ENCODE results near the gene SNTB2. TPM values are rescaled to one million over a fixed set of nuclear protein-coding genes. Genes with fewer than 3 reads are reported as not detected.

SNTB2 gene
- total RNA-seq, 2 donors from 2014 or later: 10.7 to 26.1 TPM

DNA sequence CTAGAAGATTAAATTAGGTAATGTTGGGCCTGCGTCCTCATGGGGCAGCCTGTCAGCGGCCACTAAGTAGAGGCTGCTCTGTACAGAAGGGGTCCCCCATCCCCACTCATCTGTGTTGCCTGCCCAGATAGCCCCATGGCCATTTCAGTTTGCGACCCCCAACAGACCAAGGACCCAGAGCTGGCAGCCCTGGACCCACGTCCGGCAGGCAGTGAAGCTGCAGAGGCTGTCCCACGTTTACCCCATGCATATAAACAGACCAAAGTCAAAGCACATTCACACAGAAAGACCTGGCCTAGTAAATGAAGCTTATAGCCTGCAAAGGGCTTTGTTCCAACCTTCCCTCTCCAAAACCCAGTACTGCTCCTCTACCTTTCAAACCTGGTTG, 138.8 kb downstream of the SNTB2 start:
- H3K36me3 Mint-ChIP-seq: peaks cover 12% of the 10 kb centered on the region
- peak overlapping the region; percentile 18 for H3K4me3 Mint-ChIP-seq
- no peak for ATAC-seq
- H3K27me3 Mint-ChIP-seq: no peaks in the 10 kb centered on the region
- peaks cover 25 to 31% of the 10 kb centered on the region in 2 donors for H3K4me1 Mint-ChIP-seq (ENCODE audit: low read depth in 2 of 2)
- H3K9me3 Mint-ChIP-seq: no peaks in the 10 kb centered on the region
- H3K27ac Mint-ChIP-seq: no peak overlapping the region
- DNase-seq (ENCODE audit: low spot score): no peak

DNA sequence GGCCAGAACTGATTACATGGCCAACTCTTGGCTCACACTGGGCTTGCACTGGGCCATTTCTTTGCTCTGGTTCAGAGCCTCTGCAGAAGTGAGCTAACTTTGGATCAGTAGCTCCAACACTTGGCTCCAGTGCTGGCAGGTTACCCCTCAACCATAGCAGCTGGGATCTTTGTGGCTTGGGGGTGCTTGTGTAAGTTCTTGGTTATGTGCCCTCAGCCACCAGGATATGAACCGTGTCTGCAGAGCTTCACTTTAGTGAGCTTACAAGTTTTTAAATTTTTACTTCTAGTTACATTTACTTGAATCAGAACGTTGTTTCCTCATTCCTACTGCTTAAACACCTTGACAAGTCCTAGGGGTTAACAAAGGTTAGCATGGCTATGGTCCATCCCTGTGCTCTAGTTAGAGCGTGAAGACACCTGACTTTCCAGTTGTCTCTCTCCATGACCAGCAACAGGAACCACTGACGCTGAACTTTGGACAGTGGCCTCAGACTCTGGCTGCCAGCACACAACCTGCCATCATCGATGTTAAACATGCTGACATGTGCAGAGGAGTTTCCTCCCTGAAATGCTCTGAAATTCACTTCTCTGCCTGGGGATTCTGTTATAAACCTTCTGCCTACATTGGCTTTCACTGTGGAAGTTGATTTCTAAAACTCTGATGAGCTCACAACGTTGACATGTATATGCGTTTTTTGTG, 139.4 kb downstream of the SNTB2 start:
- Mint-ChIP-seq H3K27ac (no peak overlapping the region), H3K4me1 (ENCODE audit: low read depth in 2 of 2) (peaks cover 25 to 30% of the 10 kb centered on the region in 2 donors), H3K4me3 (peak overlapping the region; percentile 18), H3K9me3 (no peaks in the 10 kb centered on the region), H3K36me3 (peaks cover 12% of the 10 kb centered on the region), H3K27me3 (no peaks in the 10 kb centered on the region)
- ATAC-seq: no peak
- no peak for DNase-seq (ENCODE audit: low spot score)

DNA sequence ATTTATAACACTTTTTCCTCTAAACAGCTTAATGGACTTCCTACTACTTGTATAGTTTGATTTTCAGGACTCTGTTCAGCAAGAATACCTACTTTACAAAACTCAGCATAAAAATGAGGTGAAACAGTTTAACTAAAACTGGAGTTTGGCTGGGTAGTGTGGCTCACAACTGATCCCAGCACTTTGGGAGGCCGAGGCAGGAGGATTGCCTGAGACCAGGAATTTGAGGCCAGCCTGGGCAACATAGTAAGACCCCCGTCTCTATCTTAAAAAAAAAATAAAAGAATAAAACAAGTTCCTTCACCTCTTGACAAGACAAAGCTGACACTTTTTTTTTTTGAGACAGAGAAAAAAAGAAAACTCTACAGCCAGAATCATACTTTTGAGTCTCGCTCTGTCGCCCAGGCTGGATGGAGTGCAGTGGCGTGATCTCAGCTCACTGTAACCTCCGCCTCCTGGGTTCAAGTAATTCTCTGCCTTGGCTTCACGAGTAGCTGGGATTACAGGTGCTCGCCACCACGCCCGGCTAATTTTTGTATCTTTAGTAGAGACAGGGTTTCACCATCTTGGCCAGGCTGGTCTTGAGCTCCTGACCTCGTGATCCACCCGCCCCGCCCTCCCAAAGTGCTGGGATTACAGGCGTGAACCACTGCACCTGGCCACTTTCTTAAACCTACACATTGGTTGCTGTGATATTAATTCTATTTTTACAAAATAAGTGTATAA, 140.8 kb downstream of the SNTB2 start:
- Mint-ChIP-seq H3K36me3 (peaks cover 5% of the 10 kb centered on the region), H3K27me3 (no peaks in the 10 kb centered on the region), H3K9me3 (no peaks in the 10 kb centered on the region), H3K4me3 (peak overlapping the region; percentile 79), H3K27ac (no peak overlapping the region), H3K4me1 (ENCODE audit: low read depth in 2 of 2) (peaks cover 23 to 25% of the 10 kb centered on the region in 2 donors)
- ATAC-seq (no peak), DNase-seq (ENCODE audit: low spot score) (no peak)

DNA sequence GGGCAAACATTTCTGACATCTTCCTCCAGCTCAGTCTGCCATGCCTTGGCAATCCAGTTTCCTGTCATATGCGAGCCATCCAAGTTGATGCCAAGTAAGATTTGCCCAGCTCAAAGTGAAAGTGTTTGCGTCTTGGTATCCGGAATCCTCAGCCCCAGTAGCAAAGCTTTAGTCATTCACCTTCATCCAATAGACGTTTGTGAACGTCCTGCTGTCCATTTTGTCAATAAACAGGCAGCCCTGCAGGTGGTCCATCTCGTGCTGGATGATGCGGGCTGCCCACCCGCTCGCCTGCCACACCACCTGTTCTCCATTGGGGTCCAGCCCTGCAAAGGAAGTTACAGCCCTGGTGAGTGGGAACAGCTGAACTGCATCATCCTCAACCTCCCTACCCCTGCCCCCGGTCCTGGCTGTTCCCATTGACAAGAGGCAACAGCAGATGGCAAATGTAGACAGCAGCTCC, 141.9 kb downstream of the SNTB2 start:
- ATAC-seq: no peak
- Mint-ChIP-seq H3K4me3 (peak overlapping the region; percentile 79), H3K9me3 (no peaks in the 10 kb centered on the region), H3K36me3 (peaks cover 5% of the 10 kb centered on the region), H3K27me3 (no peaks in the 10 kb centered on the region), H3K4me1 (ENCODE audit: low read depth in 2 of 2) (peaks cover 25% of the 10 kb centered on the region in 2 donors), H3K27ac (peak overlapping the region; percentile 45 to 60)
- no peak for DNase-seq (ENCODE audit: low spot score)

DNA sequence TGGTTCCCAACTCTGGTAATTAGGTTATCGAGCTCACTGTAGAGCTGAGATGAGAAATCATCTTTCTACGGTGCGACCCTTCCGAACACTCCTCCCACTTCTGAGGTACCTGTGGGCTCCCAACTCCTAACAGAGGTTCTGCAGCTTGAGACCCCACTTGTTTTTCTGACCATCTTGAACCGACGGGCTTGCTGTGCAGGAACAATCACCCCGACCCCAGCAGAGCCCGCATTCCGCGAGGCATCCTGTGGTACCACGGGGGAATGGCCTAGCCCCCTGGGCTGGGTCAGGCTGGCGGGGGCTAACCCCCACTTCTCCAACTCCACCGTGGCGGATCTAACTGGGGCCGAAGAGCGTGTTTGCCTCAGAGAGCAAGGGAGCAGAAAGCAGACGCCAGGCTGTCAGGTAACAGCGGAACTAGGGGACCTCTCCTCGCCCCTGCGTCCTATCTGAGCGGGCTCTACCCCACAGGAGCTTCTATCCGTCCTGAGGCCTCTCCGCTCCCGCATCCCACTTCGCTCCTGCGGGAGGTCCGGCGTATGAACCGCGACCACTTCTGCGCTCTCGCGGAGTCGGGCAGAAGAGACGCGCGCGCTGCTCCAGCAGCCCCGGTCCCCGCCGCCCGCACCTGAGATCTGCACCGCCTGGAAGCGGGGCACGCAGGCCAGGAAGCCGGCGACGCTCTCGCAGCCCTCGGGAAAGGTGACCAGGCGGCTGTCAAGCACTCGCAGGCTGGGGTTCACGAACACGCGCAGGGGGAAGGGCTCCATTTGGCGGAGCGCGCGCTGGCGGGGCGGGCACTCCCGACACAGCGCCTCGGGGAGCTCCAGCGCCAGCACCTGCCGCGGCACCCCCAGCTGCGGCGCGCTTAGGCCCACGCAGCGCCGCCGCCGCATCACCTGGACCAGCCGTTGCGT, 142.7 kb downstream of the SNTB2 start:
- Mint-ChIP-seq H3K4me3 (peak overlapping the region; percentile 79), H3K36me3 (peaks cover 5% of the 10 kb centered on the region), H3K27me3 (no peaks in the 10 kb centered on the region), H3K9me3 (no peaks in the 10 kb centered on the region), H3K27ac (peak overlapping the region in 1 of 2 donors; percentile 60), H3K4me1 (ENCODE audit: low read depth in 2 of 2) (peaks cover 25% of the 10 kb centered on the region in 2 donors)
- DNase-seq (ENCODE audit: low spot score): peak; percentile 63
- peak; percentile 47 to 58 for ATAC-seq

DNA sequence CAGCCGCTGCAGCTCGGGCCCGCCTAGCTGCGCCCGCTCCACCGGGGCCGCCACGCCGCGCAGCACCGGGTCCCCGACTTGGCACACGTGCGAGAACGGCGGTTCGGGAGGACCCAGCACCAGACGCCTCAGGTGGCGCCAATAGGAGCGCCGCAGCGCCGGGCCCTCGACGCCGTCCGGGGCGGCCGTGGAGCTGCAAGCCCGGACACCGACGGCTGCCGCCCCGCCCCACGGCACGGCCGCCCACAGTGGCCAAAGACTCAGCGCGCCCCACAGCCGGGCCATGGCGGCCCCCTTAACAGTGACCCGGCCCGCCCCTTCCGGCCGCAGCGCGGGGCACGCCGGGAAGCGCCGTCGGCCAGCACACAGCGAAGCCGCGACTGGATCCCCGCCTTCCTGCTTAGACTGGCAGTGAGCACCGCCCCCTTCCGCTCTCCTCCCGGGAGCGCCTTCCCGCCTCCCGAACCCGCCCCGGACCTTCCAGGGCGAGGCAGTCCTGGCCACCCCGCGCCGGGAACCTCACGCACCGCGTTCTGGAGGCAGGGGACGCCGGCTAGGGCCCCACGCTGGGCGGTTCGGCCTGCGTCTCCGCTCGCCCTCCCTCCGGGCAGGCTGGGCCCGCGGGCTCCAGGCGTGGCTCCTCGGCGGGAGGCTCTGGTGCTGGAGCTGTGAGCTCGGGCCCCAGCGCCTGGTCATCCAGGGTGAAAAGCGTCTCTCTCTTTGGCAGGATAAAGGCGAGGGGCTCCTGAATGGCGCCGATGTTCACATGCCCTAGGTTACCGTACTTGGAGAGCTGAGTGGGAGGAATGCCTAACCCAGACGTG, 143.5 kb downstream of the SNTB2 start, which contains the start of gene PDF:
TSS of gene PDF (minus strand) at position 303 of the 824 bp plus-strand sequence. CDS start at position 285, 18 bp downstream.
- H3K36me3 Mint-ChIP-seq: peaks cover 10% of the 10 kb centered on the region

DNA sequence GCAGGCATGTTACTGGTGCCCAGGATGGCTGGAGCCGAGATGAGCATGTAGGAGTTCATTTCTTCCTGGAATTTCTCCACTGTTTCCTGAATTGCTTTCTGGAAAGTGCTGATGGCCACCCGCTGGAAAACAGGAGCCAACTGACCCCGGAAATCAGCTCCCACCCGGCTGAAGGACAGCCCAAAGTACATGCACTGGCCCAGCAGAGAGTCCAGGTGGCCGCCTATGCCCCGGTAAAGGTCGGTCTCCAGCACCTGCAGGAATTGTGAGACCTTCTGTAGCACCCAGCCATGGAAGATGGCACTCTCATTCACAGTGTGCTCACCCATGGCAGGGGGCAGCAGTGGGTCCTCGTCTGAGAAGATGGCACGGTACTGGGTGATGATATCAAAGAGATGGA, 147.7 kb downstream of the SNTB2 start:
- Mint-ChIP-seq H3K4me1 (ENCODE audit: low read depth in 2 of 2) (peaks cover 20 to 31% of the 10 kb centered on the region in 2 donors), H3K9me3 (no peaks in the 10 kb centered on the region), H3K4me3 (no peak overlapping the region), H3K36me3 (peaks cover 17% of the 10 kb centered on the region), H3K27me3 (no peaks in the 10 kb centered on the region), H3K27ac (no peak overlapping the region)
- no peak for DNase-seq (ENCODE audit: low spot score)
- ATAC-seq: no peak

More for the DNA sequence above, 143.5 kb downstream of the SNTB2 start, which contains the start of gene PDF:
- peaks cover 25 to 29% of the 10 kb centered on the region in 2 donors for H3K4me1 Mint-ChIP-seq (ENCODE audit: low read depth in 2 of 2)
- DNase-seq (ENCODE audit: low spot score) (peak; percentile 94), ATAC-seq (peak; percentile 99)
- H3K27ac Mint-ChIP-seq: peak within 1 kb of the TSS in 1 of 2 donors; percentile 60
- no peaks in the 10 kb centered on the region for H3K27me3 Mint-ChIP-seq
- H3K4me3 Mint-ChIP-seq: peak within 1 kb of the TSS; percentile 82
- H3K9me3 Mint-ChIP-seq: no peaks in the 10 kb centered on the region

DNA sequence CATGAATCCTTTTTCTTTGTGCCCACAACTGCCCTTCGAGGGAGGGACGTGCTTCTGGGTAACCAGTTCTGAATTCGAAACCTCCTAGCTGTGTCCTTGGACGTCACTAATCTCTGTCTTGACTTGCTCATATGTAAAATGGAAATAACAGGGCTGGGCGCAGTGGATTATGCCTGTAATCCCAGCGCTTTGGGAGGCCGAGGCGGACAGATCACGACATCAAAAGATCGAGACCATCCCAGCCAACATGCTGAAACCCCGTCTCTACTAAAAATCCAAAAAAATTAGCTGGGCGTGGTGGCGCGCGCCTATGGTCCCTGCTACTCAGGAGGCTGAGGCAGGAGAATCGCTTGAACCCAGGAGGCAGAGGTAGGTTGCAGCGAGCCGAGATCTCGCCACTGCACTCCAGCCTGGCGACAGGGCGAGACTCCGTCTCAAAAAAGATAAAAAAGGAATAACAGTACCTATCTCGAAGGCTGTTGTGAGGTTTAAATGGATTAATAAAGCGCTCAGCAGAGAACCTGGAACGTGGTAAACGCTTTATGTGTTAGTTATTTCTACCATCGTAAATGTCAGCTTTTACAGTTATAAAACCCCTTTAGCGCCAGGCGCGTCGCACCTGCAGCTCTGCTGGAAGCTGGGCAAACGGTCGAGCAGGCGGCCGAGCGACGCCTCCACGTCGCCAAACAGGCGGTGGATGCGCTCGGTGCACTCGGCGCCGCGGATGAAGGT, 151.8 kb downstream of the SNTB2 start:
- Mint-ChIP-seq H3K4me1 (ENCODE audit: low read depth in 2 of 2) (peaks cover 38 to 39% of the 10 kb centered on the region in 2 donors), H3K36me3 (peaks cover 37% of the 10 kb centered on the region), H3K27me3 (no peaks in the 10 kb centered on the region), H3K9me3 (no peaks in the 10 kb centered on the region), H3K27ac (peak overlapping the region; percentile 86 to 98), H3K4me3 (peak overlapping the region; percentile 96)
- DNase-seq (ENCODE audit: low spot score): peak; percentile 81
- no peak for ATAC-seq

DNA sequence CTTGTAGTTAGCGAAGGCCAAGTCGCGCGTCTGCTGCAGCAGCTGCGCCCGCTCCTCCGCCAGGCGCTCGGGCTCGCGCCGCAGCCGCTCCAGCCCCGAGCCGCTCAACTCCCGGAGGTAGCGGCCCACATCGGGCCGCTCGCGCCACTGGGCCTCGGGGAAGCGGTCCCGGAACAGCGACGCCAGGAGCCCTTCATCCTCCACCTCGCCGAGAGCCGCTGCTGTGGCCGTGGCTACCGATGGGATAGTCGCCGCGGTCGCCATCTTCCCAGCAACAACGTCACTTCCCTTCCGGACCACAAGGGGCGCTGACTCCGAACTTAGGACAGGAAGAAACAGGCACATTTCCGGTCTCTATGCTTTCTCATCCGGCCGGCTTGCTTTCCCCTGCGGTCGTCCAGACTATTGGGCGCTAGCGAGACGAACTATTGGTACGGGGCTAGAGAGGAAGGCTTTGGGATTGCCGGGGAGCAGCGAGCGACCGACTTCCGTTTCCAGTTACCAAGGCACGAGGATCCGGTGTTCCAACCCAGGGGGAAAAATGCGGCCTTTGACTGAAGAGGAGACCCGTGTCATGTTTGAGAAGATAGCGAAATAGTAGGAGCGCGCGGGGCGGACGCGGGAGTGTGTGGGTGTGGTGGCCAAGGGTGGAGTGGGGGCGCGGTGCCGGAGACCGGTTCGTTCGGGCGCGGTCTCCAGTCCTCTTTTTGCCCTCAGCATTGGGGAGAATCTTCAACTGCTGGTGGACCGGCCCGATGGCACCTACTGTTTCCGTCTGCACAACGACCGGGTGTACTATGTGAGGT, 152.5 kb downstream of the SNTB2 start, which contains the start of the genes COG8 and NIP7:
TSS of gene COG8 (minus strand) at position 276 of the 806 bp plus-strand sequence. CDS start at position 264, 12 bp downstream.
TSS of gene NIP7 (plus strand) at position 484 of the 806 bp plus-strand sequence. CDS start at position 542, 58 bp downstream.
- H3K27ac Mint-ChIP-seq: peak within 1 kb of the TSS; percentile 86 to 98
- DNase-seq (ENCODE audit: low spot score) (peak; percentile 94), ATAC-seq (peak; percentile 96 to 97)
- H3K4me3 Mint-ChIP-seq: peak within 1 kb of the TSS; percentile 96
- H3K4me1 Mint-ChIP-seq (ENCODE audit: low read depth in 2 of 2): peaks cover 38 to 39% of the 10 kb centered on the region in 2 donors
- H3K36me3 Mint-ChIP-seq: peaks cover 37% of the 10 kb centered on the region
- no peaks in the 10 kb centered on the region for H3K9me3 Mint-ChIP-seq
- H3K27me3 Mint-ChIP-seq: no peaks in the 10 kb centered on the region

DNA sequence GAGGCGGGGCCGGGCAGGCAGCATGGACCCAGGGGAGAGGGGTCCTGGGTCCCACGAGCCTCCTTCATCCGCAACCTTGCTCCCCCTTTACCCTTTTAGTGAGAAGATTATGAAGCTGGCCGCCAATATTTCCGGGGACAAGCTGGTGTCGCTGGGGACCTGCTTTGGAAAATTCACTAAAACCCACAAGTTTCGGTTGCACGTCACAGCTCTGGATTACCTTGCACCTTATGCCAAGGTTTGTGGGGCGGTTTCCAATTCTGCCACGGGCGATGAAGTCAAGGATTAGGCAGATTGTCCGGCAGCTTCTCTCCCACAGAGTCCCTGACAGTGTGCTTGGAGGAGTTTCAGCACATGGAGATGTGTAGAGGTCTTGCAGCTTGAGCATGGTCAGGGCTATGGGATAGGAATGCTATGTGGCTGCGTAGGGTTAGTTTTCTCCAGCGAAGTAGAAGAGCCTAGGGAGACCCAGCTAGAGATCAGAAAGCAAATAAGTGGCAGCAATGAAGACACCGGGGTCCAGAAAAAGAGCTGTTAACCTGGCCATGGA, 153.2 kb downstream of the SNTB2 start:
- Mint-ChIP-seq H3K9me3 (no peaks in the 10 kb centered on the region), H3K27me3 (no peaks in the 10 kb centered on the region), H3K4me3 (peak overlapping the region; percentile 96), H3K4me1 (ENCODE audit: low read depth in 2 of 2) (peaks cover 37 to 38% of the 10 kb centered on the region in 2 donors), H3K36me3 (peaks cover 33% of the 10 kb centered on the region), H3K27ac (peak overlapping the region; percentile 86 to 98)
- DNase-seq (ENCODE audit: low spot score) (no peak), ATAC-seq (no peak)

DNA sequence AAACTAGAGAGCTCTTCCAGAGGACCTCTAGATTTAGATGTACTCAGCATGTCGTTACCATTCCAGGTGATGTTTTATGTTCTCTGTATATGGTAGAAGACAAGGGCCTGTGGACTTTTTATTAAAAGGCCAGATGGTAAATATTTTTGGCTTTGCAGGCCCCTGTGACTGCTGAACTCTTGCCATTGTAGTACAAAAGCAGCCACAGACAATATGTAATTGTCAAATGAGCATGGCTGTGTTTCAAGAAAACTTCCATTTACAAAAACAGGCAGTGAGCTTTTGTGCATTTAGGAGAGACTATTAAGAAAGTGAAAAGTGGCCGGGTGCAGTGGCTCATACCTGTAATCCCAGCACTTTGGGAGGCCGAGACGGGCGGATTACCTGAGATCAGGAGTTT, 157.2 kb downstream of the SNTB2 start:
- ATAC-seq: no peak

More for the DNA sequence above, 157.2 kb downstream of the SNTB2 start:
- no peak overlapping the region for H3K27ac Mint-ChIP-seq
- no peaks in the 10 kb centered on the region for H3K27me3 Mint-ChIP-seq
- peaks cover 24% of the 10 kb centered on the region for H3K36me3 Mint-ChIP-seq
- no peaks in the 10 kb centered on the region for H3K9me3 Mint-ChIP-seq
- H3K4me3 Mint-ChIP-seq: no peak overlapping the region
- peaks cover 27 to 32% of the 10 kb centered on the region in 2 donors for H3K4me1 Mint-ChIP-seq (ENCODE audit: low read depth in 2 of 2)
- DNase-seq (ENCODE audit: low spot score): no peak

Data from natural killer cell treated with Interleukin-12 subunit alpha and Interleukin-12 subunit beta and Interleukin-15 and Interleukin-18, amount 100 ng/mL, for 72 hours (primary cell).